Measurements from ENCODE around the gene PTAFR.
A peak's percentile ranks its signal among the peaks of the same experiment; 100 is the strongest.

Gene PTAFR, protein sequence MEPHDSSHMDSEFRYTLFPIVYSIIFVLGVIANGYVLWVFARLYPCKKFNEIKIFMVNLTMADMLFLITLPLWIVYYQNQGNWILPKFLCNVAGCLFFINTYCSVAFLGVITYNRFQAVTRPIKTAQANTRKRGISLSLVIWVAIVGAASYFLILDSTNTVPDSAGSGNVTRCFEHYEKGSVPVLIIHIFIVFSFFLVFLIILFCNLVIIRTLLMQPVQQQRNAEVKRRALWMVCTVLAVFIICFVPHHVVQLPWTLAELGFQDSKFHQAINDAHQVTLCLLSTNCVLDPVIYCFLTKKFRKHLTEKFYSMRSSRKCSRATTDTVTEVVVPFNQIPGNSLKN

DNA sequence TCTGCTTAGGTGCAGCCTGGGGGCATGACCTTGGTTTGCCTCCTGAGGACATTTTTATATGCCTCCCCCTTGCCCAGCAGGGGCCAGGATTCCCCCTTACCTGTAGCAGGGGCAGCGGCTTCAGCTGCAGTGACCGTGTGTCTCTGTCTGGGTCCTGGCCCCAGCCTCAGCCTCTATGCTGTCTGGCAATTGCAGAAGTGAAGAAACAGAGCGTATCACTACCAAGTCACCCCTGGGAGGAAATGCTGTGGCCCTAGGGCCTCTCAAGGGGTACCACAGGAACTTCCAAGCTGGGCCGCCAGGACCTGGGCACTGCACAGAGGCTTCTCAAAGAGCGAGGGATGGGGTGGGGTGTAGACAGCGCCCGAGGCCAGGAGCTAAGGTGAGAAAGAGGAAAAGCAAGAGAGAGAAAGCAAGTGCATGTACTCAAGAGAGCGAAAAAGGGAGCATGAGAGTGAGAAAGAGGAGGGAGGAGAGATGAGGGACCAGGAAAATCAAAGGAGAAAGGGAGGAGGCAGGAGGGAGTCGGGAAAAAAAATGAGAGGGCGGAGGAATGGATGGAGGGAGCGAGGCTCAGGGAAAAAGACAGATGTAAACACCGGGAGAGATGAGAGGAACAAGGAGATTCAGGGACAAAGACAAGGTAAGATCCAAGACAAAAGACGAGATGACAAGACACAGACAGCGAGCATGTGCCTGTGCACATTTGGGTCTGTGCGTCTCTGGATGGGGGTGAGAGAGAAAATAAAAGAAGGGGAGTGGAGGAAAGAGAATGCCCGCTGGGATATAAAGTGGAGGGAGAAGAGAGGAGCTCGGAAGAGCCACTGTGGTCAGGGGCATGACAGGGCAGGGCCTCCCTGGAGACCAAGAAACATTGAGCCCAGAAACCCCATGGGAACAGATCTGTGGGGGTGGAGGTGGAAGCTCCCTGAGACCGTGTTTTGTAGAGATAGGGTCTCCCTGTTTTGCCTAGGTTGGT, at the start of gene PTAFR:
Gene PTAFR (minus strand): TSS at position 199 of the 979 bp plus-strand sequence. CDS start 25,669 bp downstream, outside the sequence.
- no peak for DNase-seq

DNA sequence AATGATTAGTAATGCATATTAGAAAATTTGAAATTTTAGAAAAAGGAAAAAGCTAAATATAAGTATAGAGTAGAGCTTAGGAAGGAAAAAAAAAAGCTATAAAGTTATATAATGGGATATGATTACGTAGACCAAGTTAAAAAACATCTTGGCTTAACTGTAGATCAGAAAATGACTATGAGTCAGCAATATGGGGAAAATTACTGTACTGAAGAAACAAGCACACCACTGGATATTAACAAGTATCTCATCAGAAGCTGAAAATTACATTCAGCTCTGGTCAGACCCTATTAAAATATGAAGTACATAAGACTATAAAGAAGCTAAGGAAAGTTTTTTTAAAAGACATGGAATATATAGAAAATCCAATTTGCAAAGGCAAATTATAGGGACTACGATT, 36.8 kb upstream of the PTAFR start:
- no peak for DNase-seq

- DNase-seq: no peak
These were observed 33.2 kb upstream of the PTAFR start for GRCh38 chr1:28209700-28210099.

DNA sequence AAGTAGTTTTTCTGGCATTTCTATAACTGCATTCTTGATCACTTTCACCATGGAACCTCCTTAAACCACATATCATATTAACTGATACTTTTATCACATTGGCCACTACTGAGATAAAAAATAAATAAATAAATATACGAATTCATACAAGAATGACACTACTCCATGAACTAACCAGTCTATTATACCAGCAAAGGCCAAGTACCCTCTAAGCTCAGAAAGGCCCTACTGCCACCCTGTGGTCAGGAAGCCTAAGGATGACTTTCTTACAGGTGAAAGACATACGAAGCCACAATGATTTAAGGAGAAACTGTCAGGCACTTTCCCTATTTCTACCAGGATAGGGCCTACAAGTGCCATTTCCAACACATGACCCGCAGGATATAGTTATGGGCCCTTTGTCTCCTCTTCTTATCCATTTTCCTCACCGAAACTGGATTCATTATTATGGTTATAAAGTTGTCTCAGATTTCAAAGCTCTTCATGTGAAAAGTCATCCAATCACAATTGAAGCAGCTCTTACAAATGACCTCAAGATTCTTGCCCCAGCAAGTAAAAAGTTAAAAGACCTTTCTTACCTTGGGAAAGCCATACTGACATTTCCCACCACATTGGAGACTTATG, 32.4 kb upstream of the PTAFR start:
- DNase-seq: peak; percentile 58

DNA sequence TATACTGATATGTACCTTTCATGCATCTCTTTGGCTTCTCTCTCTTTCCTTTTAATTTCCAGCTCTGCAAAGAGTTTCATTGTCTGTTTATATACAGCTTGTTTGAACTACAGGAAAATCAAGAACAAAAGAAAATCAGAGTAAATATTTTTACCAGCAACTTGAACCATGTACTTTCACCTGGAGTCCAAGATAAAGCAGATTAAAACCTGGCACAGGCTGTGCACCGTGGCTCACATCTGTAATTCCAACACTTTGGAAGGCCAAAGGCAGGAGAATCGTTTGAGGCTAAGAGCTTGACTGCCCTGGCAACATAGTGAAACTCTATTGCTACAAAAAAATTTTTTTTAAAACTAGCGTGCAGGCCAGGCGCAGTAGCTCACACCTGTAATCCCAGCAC, 28.8 kb upstream of the PTAFR start:
- DNase-seq: no peak

DNA sequence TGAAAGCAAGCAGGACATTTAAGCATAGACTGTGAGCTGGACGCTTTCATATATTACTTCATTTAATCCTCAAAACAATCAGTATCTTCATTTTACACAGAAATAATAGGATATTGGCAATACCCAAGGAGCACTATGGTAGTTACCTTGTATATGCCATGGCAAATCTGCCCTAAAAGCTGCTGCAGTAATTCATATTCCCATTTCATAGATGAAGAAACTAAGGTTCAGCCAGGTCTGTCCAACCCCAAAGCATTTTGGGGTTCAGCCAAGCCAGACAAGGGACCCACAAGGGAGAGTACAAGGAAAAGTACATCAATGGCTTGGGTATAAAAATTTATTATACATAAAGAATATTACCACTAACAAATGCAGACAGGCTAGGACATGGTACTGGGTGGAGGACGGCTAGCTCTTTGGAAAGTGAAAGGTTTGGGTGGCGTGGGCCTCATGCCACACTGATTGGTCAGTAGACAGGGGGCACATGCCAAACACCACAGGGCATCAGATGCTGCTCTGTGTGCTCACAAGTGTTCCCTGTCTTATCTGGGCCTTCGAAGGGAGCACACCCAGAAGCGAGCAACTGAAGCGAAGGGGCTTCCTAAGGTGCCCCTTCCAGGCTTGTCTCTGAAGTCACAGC, 23.9 kb upstream of the PTAFR start:
- DNase-seq: no peak

DNA sequence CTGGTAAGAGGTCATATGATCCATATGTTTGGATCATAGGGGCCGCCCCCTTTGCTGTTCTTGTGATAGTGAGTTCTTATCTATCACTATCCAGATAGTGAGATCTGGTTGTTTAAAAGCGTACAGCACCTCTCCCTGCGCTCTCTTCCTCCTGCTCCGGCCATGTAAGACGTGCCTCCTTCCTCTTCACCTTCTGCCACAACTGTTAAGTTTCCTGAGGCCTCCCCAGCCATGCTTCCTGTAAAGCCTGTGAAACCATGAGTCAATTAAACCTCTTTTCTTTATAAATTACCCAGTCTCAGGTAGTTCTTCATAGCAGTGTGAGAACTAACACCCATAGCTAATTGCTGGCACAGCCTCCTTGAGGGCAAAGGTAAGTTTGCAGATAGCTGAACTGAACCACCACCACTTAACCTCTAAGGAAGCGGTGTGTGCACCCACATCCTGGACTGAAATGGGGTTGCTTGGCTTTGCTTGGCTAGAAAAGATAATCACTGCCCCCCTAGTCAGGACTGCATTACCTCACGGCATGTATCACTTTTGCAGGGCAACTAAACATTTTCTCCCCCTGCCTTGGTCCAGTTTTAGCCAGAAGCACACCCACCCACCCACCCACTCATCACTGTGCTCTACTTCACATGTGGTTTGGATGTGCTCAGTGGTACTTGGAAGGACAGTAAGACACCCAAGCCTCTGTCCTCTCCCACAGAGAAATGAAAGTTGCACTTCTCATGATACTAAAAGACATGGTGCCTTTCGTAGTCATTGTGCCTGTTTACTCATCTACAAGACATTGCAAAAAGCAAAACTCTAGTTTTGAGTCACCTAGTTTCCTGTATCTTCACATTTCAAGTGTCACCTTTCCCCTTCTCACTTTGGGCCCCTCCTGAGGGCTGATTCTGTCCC, 23.1 kb upstream of the PTAFR start:
- DNase-seq: peak; percentile 27

DNA sequence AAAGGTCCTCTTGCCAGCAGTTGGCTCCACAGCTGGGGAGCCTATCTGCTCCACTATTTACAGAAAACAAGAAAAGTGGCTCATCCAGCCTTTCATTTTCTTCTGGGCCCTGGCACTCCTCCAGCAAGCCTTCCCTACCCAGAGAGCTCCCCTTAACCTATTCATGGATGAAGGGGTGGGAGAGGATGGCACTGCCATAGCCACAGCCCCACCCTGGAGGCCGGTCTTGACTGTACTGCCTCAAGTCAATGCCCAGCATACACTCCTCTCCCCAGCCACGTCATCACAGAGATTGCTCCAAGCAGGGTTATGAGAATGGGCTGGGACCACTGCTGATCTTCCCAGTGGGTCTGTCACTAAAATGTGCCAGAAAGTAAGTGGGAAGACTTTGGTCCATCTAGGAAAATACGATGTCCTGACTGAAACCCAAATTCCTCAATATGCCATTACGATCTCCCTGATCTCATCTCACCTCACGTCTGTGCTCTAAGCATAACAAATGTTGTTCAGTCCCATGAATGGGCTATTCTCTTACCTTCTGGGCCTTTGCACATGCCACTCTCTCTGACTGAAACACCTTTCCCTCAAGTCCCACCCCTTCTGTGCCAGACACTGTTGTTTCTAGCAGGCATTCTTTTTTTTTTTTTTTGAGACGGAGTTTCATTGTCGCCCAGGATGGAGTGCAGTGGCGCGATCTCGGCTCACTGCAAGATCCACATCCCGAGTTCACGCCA, 21.4 kb upstream of the PTAFR start:
- no peak for DNase-seq

DNA sequence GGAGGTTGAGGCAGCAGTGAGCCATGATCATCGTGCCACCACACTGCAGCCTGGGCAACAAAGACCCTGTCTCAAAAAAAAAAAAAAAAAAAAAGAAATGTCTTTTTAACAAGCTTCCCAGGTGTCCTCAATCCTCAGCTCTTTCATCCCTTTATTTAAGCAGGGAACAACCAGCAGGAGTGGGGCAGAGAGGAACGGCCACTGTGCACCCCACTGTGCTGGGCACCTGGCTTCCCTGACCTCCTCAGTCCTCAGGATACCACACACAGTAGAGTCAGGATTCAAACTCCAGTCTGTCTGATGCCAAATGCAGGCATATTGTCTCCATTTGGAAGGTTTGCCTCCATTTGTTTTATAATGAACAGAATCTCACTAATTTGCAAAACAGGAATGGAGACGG, 19.8 kb upstream of the PTAFR start:
- DNase-seq: no peak

DNA sequence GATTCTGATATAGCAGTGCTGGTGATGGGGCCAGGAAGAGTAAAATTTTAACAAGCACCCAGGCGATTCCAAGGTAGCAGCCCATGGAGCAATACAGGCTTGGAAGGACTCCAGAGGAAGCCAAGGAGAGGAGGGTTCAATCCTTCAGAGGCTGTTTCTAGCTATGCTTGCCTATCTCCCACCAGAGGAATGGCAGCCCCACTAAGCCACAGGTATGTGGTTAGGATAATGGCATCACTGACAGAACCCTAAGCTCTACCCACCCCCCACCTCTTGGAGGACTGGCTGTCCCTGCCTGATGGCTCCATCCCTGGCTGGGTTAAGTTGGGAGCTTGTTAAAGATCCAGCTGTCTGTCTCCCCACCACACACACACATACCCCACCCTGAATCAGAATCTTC, 19.3 kb upstream of the PTAFR start:
- no peak for DNase-seq

GRCh38 chr1:28194326-28195035, 18.0 kb upstream of the PTAFR start:
- no peak for DNase-seq

- no peak for DNase-seq
These were observed 17.2 kb upstream of the PTAFR start for GRCh38 chr1:28193701-28194161.

- no peak for DNase-seq
These were observed 14.6 kb upstream of the PTAFR start for GRCh38 chr1:28190996-28191645.

DNA sequence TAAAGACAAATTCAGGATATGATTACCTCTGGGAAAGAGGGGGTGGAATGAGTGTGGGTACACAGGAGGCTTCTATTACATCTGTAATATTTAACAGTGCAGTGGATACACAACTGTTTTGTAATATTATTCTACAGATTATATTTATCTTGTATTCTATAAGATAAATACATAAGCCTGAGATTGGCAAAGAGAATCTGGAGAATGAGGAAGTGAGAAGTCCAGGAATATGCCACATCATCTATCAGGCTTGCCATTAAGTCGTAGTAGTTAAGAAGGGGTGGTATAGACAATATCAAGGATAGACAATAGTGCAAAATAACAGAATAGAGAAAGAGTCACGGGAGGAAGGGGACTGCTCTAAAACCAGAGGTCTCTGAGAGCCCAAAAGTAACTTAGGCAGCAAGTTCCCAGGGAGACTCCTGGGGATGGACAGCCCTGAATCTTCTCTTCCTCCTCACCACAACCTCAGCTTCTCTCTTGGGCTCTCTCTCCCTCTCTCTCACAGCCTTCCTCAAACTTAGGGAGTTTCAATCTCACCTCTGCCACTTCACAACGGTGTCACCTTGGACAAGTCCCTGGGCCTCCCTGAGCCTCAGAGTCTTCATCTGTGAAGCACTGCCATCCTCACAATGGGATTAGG, 14.0 kb upstream of the PTAFR start:
- DNase-seq: no peak

DNA sequence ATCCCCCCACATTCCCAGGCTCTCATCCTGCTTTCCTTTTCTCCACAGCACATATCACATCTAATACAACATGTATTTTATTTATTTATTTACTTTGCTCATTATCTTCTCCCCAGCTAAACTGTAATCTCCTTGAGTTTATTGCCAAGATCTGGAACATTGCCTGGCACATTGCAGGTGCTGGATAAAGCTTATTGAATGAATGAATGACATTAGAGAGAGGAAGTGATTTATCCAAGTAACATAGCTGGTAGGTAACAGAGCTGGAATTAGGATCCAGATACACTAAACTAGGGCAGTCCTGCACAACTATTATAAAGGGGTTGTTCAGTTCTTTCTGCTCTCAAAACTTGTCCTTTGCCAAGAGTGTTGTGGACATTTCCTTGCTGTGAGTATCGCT, 8.6 kb upstream of the PTAFR start:
- DNase-seq: no peak

GRCh38 chr1:28180306-28181305, 4.1 kb upstream of the PTAFR start:
- DNase-seq: no peak

DNA sequence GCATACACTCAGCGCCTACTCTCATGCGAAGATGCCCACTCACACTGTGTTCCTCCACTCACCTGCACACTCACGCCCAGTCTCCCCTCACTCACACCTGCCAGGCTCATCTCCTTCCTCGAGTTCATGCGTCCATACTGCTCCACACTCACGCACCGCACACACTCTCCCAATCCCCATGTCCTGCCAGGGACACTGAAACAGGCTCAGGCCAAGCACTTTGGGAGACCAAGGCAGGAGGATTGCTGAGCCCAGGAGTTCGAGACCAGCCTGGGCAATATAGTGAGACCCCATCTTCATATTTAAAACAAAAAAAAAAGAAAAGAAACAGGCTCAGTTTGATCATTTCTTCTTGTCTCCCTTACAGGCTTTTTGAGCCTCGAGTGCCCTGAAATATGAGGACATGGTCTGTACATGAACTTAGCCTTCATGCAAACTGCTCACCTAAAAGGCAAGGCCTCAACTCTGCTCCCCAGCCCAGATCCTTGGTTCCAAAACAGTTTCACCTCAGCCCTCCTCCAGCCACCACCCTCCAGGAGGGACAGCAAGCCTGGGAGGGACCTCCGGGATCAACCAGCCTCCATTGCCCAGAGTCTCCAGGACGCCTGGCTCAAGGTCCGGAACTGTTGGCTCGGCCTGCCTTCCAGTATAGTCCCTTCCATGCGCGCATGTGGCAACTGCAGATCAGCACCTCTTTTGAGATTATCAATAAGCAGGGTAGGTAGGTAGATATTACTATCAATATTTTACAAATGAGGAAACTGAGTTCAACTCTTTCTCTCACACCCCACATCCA, 2.4 kb upstream of the PTAFR start:
- DNase-seq: no peak
